H1 (cell line): ENCODE measurements around the gene SH3TC2. TPM values are rescaled to one million over a fixed set of nuclear protein-coding genes. Genes with fewer than 3 reads are reported as not detected.
A peak's percentile ranks its signal among the peaks of the same experiment; 100 is the strongest.

Source experiments
- CTCF ChIA-PET: fragments of 300-600 bp; sonication (Branson Sonifier 250); formaldehyde crosslinking; loops from one replicate; lab custom pipeline; 2021; ENCODE audit not compliant: partially characterized antibody; lab: Charles Lee
- POLR2A ChIA-PET: fragments of 300-600 bp; sonication (Branson Sonifier 250); formaldehyde crosslinking; loops from one replicate; lab custom pipeline; 2021; ENCODE audit warnings: inconsistent platforms; ENCODE audit not compliant: partially characterized antibody; lab: Charles Lee
- DNase-seq, 2 experiments: peaks; one replicate each; pipeline versions ENCODE4 v3.0.0 to v3.0.0-alpha.2; 2010 to 2022; ENCODE audit warnings: low spot score in 2 of 2, low read depth in 1 of 2, mixed read lengths in 1 of 2
- FAIRE-seq: peaks from 2 replicates; lab custom pipeline; 2011; peaks lifted over from hg19 to GRCh38; lab: Jason Lieb, UNC
- H2AFZ ChIP-seq: 2 replicates; pipeline ENCODE4 v1.8.1; 2012; ENCODE audit warnings: low read length, inconsistent platforms
- H2AK5ac ChIP-seq: 2 replicates; pipeline ENCODE4 v1.6.1; 2013; ENCODE audit warnings: low read depth, low read length
- H2BK120ac ChIP-seq: replicated peaks from 2 replicates; pipeline ENCODE3; 2013; ENCODE audit warnings: low read depth, low read length, inconsistent platforms
- H2BK12ac ChIP-seq: 2 replicates; pipeline ENCODE4 v1.6.1; 2013; ENCODE audit warnings: low read depth, low read length
- H2BK15ac ChIP-seq: 2 replicates; pipeline ENCODE4 v1.6.1; 2013; ENCODE audit warnings: low read length
- H2BK20ac ChIP-seq: 2 replicates; pipeline ENCODE4 v1.6.1; 2013; ENCODE audit warnings: low read length
- H2BK5ac ChIP-seq: 2 replicates; pipeline ENCODE4 v1.6.1; 2013; ENCODE audit warnings: low read depth, low read length
- H3K14ac ChIP-seq: 2 replicates; pipeline ENCODE4 v1.6.1; 2013; ENCODE audit warnings: inconsistent platforms; ENCODE audit not compliant: insufficient read length
- H3K18ac ChIP-seq: 2 replicates; pipeline ENCODE4 v1.6.1; 2013; ENCODE audit warnings: low read length; ENCODE audit errors: extremely low read depth
- H3K23ac ChIP-seq: 2 replicates; pipeline ENCODE4 v1.6.1; 2013; ENCODE audit warnings: inconsistent platforms; ENCODE audit not compliant: insufficient read length
- H3K23me2 ChIP-seq: 2 replicates; pipeline ENCODE4 v1.6.1; 2013; ENCODE audit warnings: low read depth, low read length
- H3K27ac ChIP-seq: 2 replicates; pipeline ENCODE4 v1.6.1; 2011; ENCODE audit warnings: low read depth, low read length, inconsistent platforms
- H3K27me3 ChIP-seq, 4 experiments: replicated peaks in 1 of 4; 1 replicate in 1 of 4; 2 replicates in 3 of 4; pipeline versions ENCODE4 v1.6.1 to v1.8.1; 2011 to 2013; ENCODE audit warnings: low read length in 3 of 4, mild to moderate bottlenecking in 3 of 4, inconsistent platforms in 2 of 4, mixed read lengths in 2 of 4, moderate library complexity in 1 of 4; ENCODE audit not compliant: control insufficient read depth in 3 of 4, insufficient read depth in 3 of 4; ENCODE audit errors: extremely low read depth in 1 of 4
- H3K36me3 ChIP-seq, 4 experiments: 2 replicates each; pipeline versions ENCODE4 v1.6.1 to v1.8.1; 2011 to 2013; ENCODE audit warnings: mild to moderate bottlenecking in 4 of 4, low read length in 3 of 4, moderate library complexity in 2 of 4, control low read depth in 1 of 4, inconsistent platforms in 1 of 4; ENCODE audit not compliant: insufficient read depth in 4 of 4, control insufficient read depth in 2 of 4
- H3K4ac ChIP-seq: replicated peaks from 2 replicates; pipeline ENCODE3; 2013; ENCODE audit warnings: low read length, low read depth, mixed read lengths, inconsistent platforms; ENCODE audit not compliant: insufficient read length
- H3K4me1 ChIP-seq, 4 experiments: replicated peaks in 1 of 4; 1 replicate in 1 of 4; 2 replicates in 3 of 4; pipeline versions ENCODE4 v1.6.1 to v1.8.1; 2011 to 2013; ENCODE audit warnings: low read length in 3 of 4, inconsistent platforms in 2 of 4, mixed read lengths in 1 of 4; ENCODE audit not compliant: insufficient read depth in 4 of 4, control insufficient read depth in 3 of 4
- H3K4me2 ChIP-seq, 2 experiments: 2 replicates each; pipeline versions ENCODE4 v1.6.1 to v1.8.1; 2011 to 2013; ENCODE audit warnings: low read depth in 2 of 2, low read length in 2 of 2, control low read depth in 1 of 2, inconsistent platforms in 1 of 2, mild to moderate bottlenecking in 1 of 2; ENCODE audit not compliant: insufficient read depth in 1 of 2
- H3K4me3 ChIP-seq, 4 experiments: fragments of 200-600, 300-600 bp in 1 of 4; sonication (generic), shearing (Covaris generic), sonication (Bioruptor Twin) in 1 of 4; 2 replicates each; pipeline versions ENCODE4 v1.5.1 to v1.8.1; 2011 to 2016; ENCODE audit warnings: low read length in 4 of 4, low read depth in 3 of 4, control low read depth in 2 of 4, inconsistent platforms in 2 of 4, mild to moderate bottlenecking in 2 of 4, mixed read lengths in 1 of 4, moderate library complexity in 1 of 4; ENCODE audit not compliant: insufficient read depth in 2 of 4; ENCODE audit errors: extremely low read depth in 1 of 4
- H3K56ac ChIP-seq: replicated peaks from 2 replicates; pipeline ENCODE3; 2013; ENCODE audit warnings: low read depth, mild to moderate bottlenecking, mixed read lengths, low read length, inconsistent platforms; ENCODE audit not compliant: insufficient read length
- H3K79me1 ChIP-seq: 2 replicates; pipeline ENCODE4 v1.6.1; 2013; ENCODE audit warnings: low read depth, low read length, control low read depth
- H3K79me2 ChIP-seq, 2 experiments: 2 replicates each; pipeline versions ENCODE4 v1.6.1 to v1.8.1; 2012 to 2013; ENCODE audit warnings: low read length in 2 of 2, mild to moderate bottlenecking in 2 of 2, inconsistent platforms in 1 of 2; ENCODE audit not compliant: insufficient read depth in 2 of 2, control insufficient read depth in 1 of 2
- H3K9ac ChIP-seq, 4 experiments: replicated peaks in 1 of 4; 1 replicate in 1 of 4; 2 replicates in 3 of 4; pipeline versions ENCODE4 v1.6.1 to v1.8.1; 2011 to 2013; ENCODE audit warnings: low read depth in 3 of 4, low read length in 3 of 4, control low read depth in 2 of 4, mild to moderate bottlenecking in 2 of 4, moderate library complexity in 2 of 4, inconsistent platforms in 1 of 4; ENCODE audit errors: extremely low read depth in 1 of 4
- H3K9me3 ChIP-seq, 2 experiments: 2 replicates each; pipeline versions ENCODE4 v1.6.1 to v1.8.1; 2012 to 2013; ENCODE audit warnings: mild to moderate bottlenecking in 2 of 2, moderate library complexity in 2 of 2, control low read depth in 1 of 2, inconsistent platforms in 1 of 2, low read depth in 1 of 2, low read length in 1 of 2, mixed read lengths in 1 of 2; ENCODE audit not compliant: insufficient read depth in 2 of 2
- H4K20me1 ChIP-seq, 2 experiments: replicated peaks in 1 of 2; 2 replicates each; pipeline versions ENCODE3 to v1.8.1; 2011 to 2013; ENCODE audit warnings: inconsistent platforms in 2 of 2, low read length in 2 of 2, mild to moderate bottlenecking in 1 of 2; ENCODE audit not compliant: insufficient read depth in 2 of 2, control insufficient read depth in 1 of 2
- H4K5ac ChIP-seq: 2 replicates; pipeline ENCODE4 v1.6.1; 2013; ENCODE audit warnings: low read length, low read depth, mixed read lengths, inconsistent platforms; ENCODE audit not compliant: insufficient read length
- H4K8ac ChIP-seq: 2 replicates; pipeline ENCODE4 v1.8.0; 2013; ENCODE audit warnings: mild to moderate bottlenecking, moderate library complexity, low read length, inconsistent platforms; ENCODE audit not compliant: insufficient read depth; ENCODE audit errors: extremely low read depth
- H4K91ac ChIP-seq: replicated peaks from 2 replicates; pipeline ENCODE3; 2013; ENCODE audit warnings: low read length, mixed read lengths, inconsistent platforms; ENCODE audit not compliant: insufficient read length
- EZH2 ChIP-seq: fragments of 200-600 bp; sonication (generic); IDR thresholded peaks from 2 replicates; pipeline ENCODE4 v1.7.1; 2012; ENCODE audit warnings: low read depth, mild to moderate bottlenecking, moderate library complexity, low read length, inconsistent platforms; ENCODE audit not compliant: severe bottlenecking
- WGBS, 2 experiments: shearing (Covaris generic) in 1 of 2; methylation state at CpG; one replicate each; pipeline versions ENCODE4 v1.1.6 to v1.1.7; 2013 to 2015; ENCODE audit warnings: low lambda C conversion rate in 2 of 2, mixed read lengths in 2 of 2, inconsistent platforms in 1 of 2, low coverage in 1 of 2, missing lambda C conversion rate in 1 of 2; ENCODE audit not compliant: insufficient replicate concordance in 2 of 2, insufficient coverage in 1 of 2, insufficient read length in 1 of 2; ENCODE audit errors: extremely low coverage in 1 of 2, missing lambda C conversion rate in 1 of 2; 5-methylcytosine and 5-hydroxymethylcytosine counted together
- polyA plus RNA-seq, 7 experiments: library from polyadenylated mRNA; depleted of rRNA in 3 of 7; stranded (reverse) in 5 of 7; unstranded in 2 of 7; fragments of >200 nt in 5 of 7; fragments of 200-250 nt in 2 of 7; gene quantifications; 1 replicate in 5 of 7; 2 replicates in 1 of 7; 4 replicates in 1 of 7; pipeline versions ENCODE4 v1.2.1 to v1.2.3, GENCODE V29; 2011 to 2013; ENCODE audit warnings: missing spikeins in 2 of 7, mixed read lengths in 2 of 7
- total RNA-seq: library from RNA; stranded (reverse); fragmentation: NEBNext Ultra II Directional; extraction: Animal tissue kit (Norgen Biotek cat#: 25700); gene quantifications from 2 replicates; pipeline ENCODE4 v1.2.1, GENCODE V29; 2021

The SH3TC2 gene
- total and polyA plus RNA-seq, 2 of the 8 experiments (the other 6 are each of a cell fraction or from before 2014, with no cell fraction given) = 0.11 to 0.80 TPM

DNA sequence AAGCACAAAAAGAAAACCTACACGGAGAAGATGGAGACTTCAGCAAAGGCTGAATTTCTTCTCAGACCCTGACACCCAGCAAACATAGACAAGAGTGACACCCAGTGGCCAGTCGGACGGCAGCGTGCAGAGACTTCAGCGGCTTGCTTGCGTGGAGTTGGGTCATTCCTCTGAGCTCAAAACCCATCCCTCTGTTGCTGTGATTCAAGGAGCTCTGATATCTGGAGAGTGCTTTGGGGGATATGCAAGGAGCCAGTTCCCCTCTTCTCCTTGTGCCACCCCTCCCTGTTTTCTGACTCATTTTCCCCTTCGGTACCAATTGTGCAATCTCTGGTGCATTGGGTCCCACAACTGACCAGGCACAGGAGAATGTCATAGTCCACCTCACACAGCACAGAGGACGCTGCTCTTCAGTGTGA lies 27.5 kb downstream of the SH3TC2 start:
- no peaks in the 10 kb centered on the region for H3K9me3 ChIP-seq
- H2BK5ac ChIP-seq = no peak overlapping the region
- H4K8ac ChIP-seq = no peak overlapping the region
- H4K91ac ChIP-seq = no peak overlapping the region
- H3K23me2 ChIP-seq = no peaks in the 10 kb centered on the region; the same call in 1 of the 2 replicates
- H2AFZ ChIP-seq = 0 out of 2 replicates have a peak overlapping the region, but pooled peaks have one; percentile 71
- H3K4me2 ChIP-seq = no peak overlapping the region
- H3K4me1 ChIP-seq = no peaks in the 10 kb centered on the region
- no peak overlapping the region for H3K23ac ChIP-seq
- H3K27ac ChIP-seq = no peak overlapping the region
- H2BK20ac ChIP-seq = no peak overlapping the region
- no peaks in the 10 kb centered on the region for H3K36me3 ChIP-seq
- H3K79me1 ChIP-seq = 0 out of 2 replicates have a peak, but pooled peaks cover 2% of the 10 kb centered on the region
- no peaks in the 10 kb centered on the region for H3K79me2 ChIP-seq
- H3K4me3 ChIP-seq = no peak overlapping the region
- H3K18ac ChIP-seq = no peak overlapping the region
- no peak overlapping the region for H2AK5ac ChIP-seq
- no peak overlapping the region for H2BK120ac ChIP-seq
- no peak overlapping the region for H3K4ac ChIP-seq
- CTCF ChIA-PET = interaction anchor here (0.6 to 17.3 kb wide), 68 partner anchors 9 to 410 kb away, joined by 3 to 444 read pairs (median 5); partner anchors contain the start of gene SH3TC2
- peak; percentile 41 to 80 for DNase-seq
- H2BK15ac ChIP-seq = no peak overlapping the region
- no peak overlapping the region for H4K5ac ChIP-seq
- H3K56ac ChIP-seq = no peak overlapping the region
- no peaks in the 10 kb centered on the region for H3K27me3 ChIP-seq
- H4K20me1 ChIP-seq = no peaks in the 10 kb centered on the region
- 29% methylated on average over 8 of the region's 8 CpGs; no CpG with 5 or more reads in 1 of the 2 experiments for WGBS, 2 experiments
- H2BK12ac ChIP-seq = no peak overlapping the region
- H3K9ac ChIP-seq = no peak overlapping the region
- POLR2A ChIA-PET = no interaction called here
- H3K14ac ChIP-seq = no peak overlapping the region
- FAIRE-seq = peak; percentile 83
- no peak for TF ChIP-seq EZH2
